Parathyroid adenoma (tissue), 2 donors: ENCODE data around the gene TMEM134.
"Not testable (repeated sequence)": the region's sequence is repeated elsewhere in the genome, so short reads cannot be mapped to it uniquely, and the experiment has no call there.

ENCODE experiments used
- H2AFZ ChIP-seq: fragments of 300-600 bp; sonication (generic); one replicate; pipeline ENCODE4 v1.7.0; 2017; ENCODE audit warnings: antibody characterized with exemption, mild to moderate bottlenecking
- H3K27ac ChIP-seq: fragments of 300-600 bp; sonication (generic); one replicate; pipeline ENCODE4 v1.7.0; 2017
- H3K27me3 ChIP-seq: fragments of 300-600 bp; sonication (generic); one replicate; pipeline ENCODE4 v1.7.0; 2017; ENCODE audit warnings: low read length; ENCODE audit not compliant: control insufficient read depth, insufficient read depth
- H3K36me3 ChIP-seq: fragments of 300-600 bp; sonication (generic); one replicate; pipeline ENCODE4 v1.7.0; 2017; ENCODE audit warnings: low read length; ENCODE audit not compliant: control insufficient read depth, insufficient read depth
- H3K4me1 ChIP-seq: fragments of 300-600 bp; sonication (generic); one replicate; pipeline ENCODE4 v1.7.0; 2017; ENCODE audit warnings: control low read depth
- H3K4me2 ChIP-seq: fragments of 300-600 bp; sonication (generic); one replicate; pipeline ENCODE4 v1.7.0; 2017; ENCODE audit warnings: low read length
- H3K4me3 ChIP-seq: fragments of 300-600 bp; sonication (generic); one replicate; pipeline ENCODE4 v1.7.0; 2017; ENCODE audit warnings: low read depth, low read length
- H3K79me2 ChIP-seq: fragments of 300-600 bp; sonication (generic); one replicate; pipeline ENCODE4 v1.7.0; 2017; ENCODE audit warnings: control low read depth
- H3K9ac ChIP-seq: fragments of 300-600 bp; sonication (generic); one replicate; pipeline ENCODE4 v1.7.0; 2017; ENCODE audit warnings: mild to moderate bottlenecking
- H3K9me3 ChIP-seq: fragments of 300-600 bp; sonication (generic); one replicate; pipeline ENCODE4 v1.7.0; 2017; ENCODE audit warnings: low read length; ENCODE audit not compliant: control insufficient read depth
- CTCF ChIP-seq: fragments of 300-600 bp; sonication (generic); IDR thresholded peaks from one replicate; pipeline ENCODE4 v1.7.0; 2017; ENCODE audit warnings: antibody characterized with exemption, mild to moderate bottlenecking
- donor health status: primary hyperparathyroidism.

The TMEM134 gene

DNA sequence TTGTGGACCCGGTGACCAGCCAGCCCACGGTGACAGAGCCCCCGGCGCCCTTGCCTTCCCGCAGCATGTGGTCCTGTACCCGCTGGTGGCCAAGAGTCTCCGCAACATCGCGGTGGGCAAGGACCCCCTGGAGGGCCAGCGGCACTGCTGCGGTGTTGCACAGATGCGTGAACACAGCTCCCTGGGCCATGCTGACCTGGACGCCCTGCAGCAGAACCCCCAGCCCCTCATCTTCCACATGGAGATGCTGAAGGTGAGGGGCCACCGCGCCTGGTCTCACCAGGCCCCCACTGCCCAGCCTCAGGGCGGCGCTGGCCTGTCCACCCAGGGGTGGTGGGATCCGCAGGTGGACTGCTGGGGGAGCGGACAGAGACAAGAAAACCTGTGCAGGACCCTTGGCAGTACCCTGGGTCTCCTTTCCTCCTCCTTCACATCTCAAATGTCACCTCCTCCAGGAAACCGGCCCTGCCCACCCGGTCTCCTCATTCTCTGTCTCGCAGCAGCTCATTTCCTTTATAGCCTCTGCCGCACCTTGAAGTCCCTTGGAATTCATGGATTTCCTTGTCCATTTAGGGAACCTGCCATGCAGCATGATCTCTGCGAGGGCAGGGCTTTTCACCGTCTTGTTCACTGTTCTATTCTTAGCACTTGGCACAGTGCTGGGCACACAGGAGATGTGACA lies 20.3 kb upstream of the TMEM134 start:
- Histone ChIP-seq H3K9me3 (no peaks in the 10 kb centered on the region), H3K36me3 (no peaks in the 10 kb centered on the region), H3K4me1 (no peaks in the 10 kb centered on the region), H3K27ac (no peak overlapping the region), H3K79me2 (no peaks in the 10 kb centered on the region), H3K27me3 (no peaks in the 10 kb centered on the region), H3K4me3 (no peak overlapping the region), H3K4me2 (no peak overlapping the region), H2AFZ (no peak overlapping the region), H3K9ac (no peak overlapping the region)
- TF ChIP-seq CTCF: no peak

- Histone ChIP-seq H3K9ac (no peak overlapping the region), H3K4me3 (no peak overlapping the region), H3K27ac (no peak overlapping the region), H3K4me2 (no peak overlapping the region), H2AFZ (no peak overlapping the region), H3K79me2 (peaks cover 2% of the 10 kb centered on the region), H3K36me3 (no peaks in the 10 kb centered on the region), H3K4me1 (no peaks in the 10 kb centered on the region), H3K27me3 (no peaks in the 10 kb centered on the region), H3K9me3 (no peaks in the 10 kb centered on the region)
- no peak for TF ChIP-seq CTCF
Observed at GRCh38 chr11:67486481-67487195, 17.6 kb upstream of the TMEM134 start.

GRCh38 chr11:67485873-67486361 lies 16.9 kb upstream of the TMEM134 start:
- not testable (repeated sequence) for H3K27ac ChIP-seq, H2AFZ ChIP-seq, H3K36me3 ChIP-seq, H3K27me3 ChIP-seq, H3K4me2 ChIP-seq, H3K4me1 ChIP-seq, H3K79me2 ChIP-seq, H3K9me3 ChIP-seq, H3K9ac ChIP-seq, H3K4me3 ChIP-seq

DNA sequence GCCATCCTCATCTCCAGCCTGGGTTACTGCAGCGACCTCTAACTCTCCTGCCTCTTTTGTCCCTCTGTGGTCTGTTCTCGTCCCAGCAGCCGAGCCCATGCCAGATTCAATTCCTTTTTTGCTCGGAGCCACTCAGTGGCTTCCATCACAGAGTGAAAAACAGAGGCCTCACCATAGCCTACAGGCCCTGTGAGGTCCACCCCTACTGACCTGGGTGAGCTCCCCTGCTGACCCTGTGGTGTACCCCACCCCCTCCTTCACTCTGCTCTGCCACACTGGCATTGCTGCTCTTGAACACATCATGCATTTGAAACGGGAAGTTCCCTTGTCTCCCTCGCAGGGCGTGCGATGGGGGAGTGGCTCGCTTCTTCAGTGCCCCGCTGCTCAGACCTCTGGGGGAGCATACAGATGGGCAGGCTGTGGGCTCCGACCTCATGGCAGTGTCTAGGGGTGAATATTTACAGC lies 15.8 kb upstream of the TMEM134 start:
- Histone ChIP-seq H3K27ac (no peak overlapping the region), H3K36me3 (no peaks in the 10 kb centered on the region), H3K27me3 (no peaks in the 10 kb centered on the region), H3K4me3 (no peak overlapping the region), H3K9ac (no peak overlapping the region), H3K4me2 (no peak overlapping the region), H2AFZ (no peak overlapping the region), H3K9me3 (no peaks in the 10 kb centered on the region), H3K79me2 (peaks cover 2% of the 10 kb centered on the region), H3K4me1 (no peaks in the 10 kb centered on the region)
- no peak for TF ChIP-seq CTCF

- no peak for TF ChIP-seq CTCF
- Histone ChIP-seq H3K4me1 (no peaks in the 10 kb centered on the region), H2AFZ (no peak overlapping the region), H3K79me2 (peaks cover 2% of the 10 kb centered on the region), H3K9me3 (no peaks in the 10 kb centered on the region), H3K27me3 (no peaks in the 10 kb centered on the region), H3K4me2 (peak overlapping the region; percentile 91), H3K4me3 (peak overlapping the region; percentile 82), H3K36me3 (no peaks in the 10 kb centered on the region), H3K27ac (no peak overlapping the region), H3K9ac (no peak overlapping the region)
Observed at GRCh38 chr11:67483831-67484665, 15.0 kb upstream of the TMEM134 start.
